ENCODE measurements around the gene MMP14.

Gene MMP14

DNA sequence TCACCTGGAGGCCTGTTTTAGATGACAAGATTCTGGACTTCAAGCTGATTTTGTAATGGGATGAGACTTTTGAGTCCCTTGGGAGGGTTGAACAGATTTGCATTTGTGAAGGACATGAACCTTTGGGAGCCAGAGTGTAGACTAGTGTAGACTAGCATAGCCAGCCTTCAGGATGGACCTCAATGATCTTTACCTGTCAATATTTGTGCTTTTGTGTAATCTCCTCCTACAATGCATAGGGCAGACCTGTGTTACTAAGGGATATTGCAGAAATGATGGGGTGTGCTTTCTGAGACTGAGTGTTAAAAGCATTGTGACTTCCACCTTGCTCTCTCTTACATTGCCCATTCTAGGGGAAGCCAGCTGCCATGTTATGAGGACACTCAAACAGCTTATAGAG lies 25.3 kb downstream of the MMP14 start:
- DNase-seq (ENCODE audit: low spot score), result no peak

DNA sequence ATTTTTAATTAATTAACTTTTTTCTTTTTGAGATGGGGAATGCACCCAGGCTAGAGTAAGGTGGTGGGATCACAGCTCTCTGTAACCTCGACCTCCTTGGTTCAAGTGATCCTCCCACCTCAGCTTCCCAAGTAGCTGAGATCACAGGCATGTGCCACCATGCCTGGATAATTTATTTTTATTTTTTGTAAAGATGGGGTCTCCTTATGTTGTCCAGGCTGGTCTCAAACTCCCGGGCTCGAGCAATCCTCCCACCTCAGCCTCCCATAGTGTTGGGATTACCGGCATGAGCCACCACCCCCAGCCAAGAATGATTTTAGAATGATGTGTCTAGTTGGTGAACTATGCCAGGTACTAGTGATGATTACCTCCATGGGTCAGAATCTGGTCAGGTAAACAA lies 28.6 kb downstream of the MMP14 start:
- DNase-seq (ENCODE audit: low spot score), result no peak

DNA sequence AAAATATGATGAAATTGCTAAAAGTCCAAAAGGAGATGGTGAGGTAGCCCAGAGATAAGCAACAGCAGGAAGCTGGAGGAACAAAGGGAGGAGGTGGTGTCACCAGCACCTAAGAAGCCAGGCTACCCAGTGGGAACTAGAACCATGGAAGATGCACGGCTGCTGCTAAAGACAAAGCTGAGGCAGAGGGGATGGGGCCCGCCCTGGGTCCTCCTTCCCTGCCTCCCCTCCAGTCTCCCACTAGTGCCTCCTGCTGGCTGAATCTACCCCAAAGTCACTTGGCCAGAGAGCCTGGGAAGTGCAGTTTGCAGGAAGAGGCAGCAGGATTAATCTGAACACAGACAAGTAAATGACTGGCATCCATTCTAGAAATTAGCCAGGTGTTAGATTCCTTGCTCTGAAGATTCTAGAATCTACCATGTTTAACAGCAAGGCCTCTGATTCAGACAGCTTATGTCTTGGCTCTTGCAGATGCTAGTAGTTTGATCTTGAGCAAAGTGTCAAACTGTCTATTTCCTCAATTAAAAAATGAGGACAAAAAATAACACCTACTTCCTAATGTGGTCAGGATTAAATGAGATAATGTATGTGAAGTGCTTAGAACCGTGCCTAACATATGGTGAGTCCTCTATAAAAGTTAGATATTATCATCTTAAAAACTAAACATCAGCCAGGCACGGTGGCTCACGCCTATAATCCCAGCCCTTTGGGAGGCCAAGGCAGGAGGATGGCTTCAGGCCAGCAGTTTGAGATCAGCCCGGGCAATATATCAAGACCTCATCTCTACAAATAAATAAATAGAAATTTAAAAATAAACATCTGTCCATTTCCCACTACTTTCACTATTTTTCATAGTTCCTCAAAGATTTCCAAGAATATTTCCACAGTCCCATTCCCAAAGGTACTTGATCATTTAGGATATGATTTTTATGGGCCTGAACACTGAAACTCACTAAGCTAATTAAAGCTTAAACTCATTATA lies 29.3 kb downstream of the MMP14 start:
- DNase-seq (ENCODE audit: low spot score), result no peak

DNA sequence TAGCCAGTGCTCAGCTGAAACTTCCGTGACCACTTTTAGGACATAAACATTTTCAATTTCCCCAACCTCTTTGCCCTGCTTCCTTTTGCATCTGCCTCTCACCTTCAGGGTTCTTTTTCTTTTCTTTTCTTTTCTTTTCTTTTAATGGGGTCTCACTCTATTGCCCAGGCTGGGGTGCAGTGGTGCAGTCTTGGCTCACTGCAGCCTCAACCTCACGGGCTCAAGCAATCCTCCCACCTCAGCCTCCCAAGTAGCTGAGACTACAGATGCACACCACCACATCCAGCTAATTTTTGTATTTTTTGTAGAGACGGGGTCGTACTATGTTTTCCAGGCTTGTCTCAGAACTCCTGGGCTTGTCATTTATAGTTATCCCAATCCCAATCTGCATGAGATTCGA lies 30.5 kb downstream of the MMP14 start:
- DNase-seq (ENCODE audit: low spot score), result no peak

DNA sequence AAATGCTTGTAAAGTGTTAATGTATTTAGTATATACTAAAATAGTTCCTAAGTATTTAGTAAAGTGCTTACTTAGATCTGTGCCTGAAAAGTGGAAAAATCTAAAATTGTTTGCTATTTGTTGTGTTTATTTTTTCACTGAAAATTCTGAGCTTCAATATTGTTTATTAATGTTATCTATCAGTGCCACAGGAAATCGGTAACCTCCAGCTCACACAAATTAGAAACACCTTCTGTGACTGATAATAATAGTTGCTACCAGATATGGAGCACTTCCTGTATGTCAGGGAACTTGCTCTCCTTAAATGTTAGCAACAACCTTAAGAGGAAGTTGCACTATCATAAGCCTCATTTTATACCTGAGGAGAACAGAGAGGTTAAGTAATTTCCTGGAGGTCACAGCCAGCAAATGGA lies 34.4 kb downstream of the MMP14 start:
- DNase-seq (ENCODE audit: low spot score), result no peak

DNA sequence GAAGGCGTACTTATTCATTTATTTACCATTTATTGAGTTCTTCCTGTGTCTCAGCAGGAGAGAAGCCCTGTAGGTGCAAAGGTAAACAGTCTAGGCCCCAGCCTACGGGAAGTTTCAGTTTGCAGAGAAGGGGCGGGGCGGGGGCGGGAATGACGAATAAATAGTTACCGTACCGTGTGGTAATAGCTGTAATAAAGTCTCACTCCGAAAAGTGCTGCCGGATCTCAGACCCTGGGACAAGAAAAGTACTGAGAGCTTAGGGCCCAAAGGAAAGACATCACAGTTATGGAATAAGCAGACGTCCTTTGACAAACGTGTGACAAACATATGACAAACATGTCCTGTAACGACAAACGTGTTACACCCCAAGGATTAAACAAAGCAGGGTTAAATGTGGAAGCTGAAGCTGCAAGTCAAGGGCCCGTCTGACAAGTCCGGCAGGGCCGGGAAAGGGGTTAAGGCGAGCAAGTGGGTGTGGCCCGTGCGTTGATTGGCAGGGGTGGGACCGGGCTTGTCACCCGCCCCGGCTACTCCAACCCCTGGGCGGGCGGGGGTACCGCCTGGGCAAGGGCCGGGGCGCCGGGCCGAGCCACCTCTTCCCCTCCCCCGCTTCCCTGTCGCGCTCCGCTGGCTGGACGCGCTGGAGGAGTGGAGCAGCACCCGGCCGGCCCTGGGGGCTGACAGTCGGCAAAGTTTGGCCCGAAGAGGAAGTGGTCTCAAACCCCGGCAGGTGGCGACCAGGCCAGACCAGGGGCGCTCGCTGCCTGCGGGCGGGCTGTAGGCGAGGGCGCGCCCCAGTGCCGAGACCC lies 35.0 kb downstream of the MMP14 start, which contains the start of gene LRP10:
Gene LRP10, plus strand, starts transcription at position 517 of the 809 bp plus-strand sequence. CDS start 564 bp downstream, outside the sequence.
- DNase-seq (ENCODE audit: low spot score), result peak; percentile 93

DNA sequence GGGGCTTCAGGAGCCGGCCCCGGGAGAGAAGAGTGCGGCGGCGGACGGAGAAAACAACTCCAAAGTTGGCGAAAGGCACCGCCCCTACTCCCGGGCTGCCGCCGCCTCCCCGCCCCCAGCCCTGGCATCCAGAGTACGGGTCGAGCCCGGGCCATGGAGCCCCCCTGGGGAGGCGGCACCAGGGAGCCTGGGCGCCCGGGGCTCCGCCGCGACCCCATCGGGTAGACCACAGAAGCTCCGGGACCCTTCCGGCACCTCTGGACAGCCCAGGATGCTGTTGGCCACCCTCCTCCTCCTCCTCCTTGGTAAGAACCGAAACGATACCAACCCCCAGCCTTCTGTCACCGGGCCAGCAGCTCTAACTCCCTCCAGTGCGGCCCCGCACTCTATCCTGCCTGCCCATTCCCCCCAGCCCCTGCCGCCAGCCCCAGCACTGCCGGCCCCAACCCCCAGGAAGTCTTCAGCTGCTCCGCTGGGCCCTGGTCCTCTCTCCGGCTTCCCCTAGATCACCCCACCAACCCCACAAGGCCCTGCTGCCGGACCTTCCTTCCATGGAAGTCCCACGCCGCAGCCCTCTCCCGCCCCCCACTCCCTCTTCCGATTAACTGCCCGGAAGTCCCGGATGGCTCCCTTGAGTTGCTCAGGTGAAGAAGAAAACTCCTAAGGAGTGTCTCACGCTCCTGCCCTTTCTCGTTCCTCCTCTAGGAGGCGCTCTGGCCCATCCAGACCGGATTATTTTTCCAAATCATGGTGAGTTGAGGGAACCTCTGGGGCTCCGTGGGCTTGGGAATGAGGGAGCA lies 35.8 kb downstream of the MMP14 start:
- peak; percentile 86 for DNase-seq (ENCODE audit: low spot score)

DNA sequence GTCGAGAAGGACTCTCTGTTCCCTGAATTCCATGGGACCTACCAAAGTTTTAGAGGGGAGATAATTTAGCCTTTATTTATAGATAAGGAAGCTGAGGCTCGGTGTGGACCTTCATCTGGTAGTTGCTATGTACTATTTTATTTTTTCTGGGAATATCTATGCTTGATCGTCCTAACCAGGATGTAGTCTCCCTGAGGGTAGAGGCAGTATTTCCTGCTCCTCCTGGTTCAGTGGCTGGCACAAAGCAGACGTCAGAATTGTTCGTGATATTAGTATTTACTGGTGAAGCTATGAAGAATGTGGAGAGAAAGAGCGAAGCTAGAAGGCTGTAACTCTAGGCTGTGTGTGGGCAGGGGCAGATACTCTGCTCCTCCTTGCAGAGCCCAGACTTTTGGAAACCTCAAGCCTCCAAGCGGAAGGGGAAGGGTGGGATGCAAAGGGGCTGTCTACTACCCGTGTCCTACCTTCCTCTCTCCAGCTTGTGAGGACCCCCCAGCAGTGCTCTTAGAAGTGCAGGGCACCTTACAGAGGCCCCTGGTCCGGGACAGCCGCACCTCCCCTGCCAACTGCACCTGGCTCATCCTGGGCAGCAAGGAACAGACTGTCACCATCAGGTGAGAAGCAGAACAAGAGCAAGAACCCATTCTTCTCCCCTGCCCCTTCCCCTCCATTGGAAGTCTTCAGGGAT lies 36.6 kb downstream of the MMP14 start:
- no peak for DNase-seq (ENCODE audit: low spot score)

DNA sequence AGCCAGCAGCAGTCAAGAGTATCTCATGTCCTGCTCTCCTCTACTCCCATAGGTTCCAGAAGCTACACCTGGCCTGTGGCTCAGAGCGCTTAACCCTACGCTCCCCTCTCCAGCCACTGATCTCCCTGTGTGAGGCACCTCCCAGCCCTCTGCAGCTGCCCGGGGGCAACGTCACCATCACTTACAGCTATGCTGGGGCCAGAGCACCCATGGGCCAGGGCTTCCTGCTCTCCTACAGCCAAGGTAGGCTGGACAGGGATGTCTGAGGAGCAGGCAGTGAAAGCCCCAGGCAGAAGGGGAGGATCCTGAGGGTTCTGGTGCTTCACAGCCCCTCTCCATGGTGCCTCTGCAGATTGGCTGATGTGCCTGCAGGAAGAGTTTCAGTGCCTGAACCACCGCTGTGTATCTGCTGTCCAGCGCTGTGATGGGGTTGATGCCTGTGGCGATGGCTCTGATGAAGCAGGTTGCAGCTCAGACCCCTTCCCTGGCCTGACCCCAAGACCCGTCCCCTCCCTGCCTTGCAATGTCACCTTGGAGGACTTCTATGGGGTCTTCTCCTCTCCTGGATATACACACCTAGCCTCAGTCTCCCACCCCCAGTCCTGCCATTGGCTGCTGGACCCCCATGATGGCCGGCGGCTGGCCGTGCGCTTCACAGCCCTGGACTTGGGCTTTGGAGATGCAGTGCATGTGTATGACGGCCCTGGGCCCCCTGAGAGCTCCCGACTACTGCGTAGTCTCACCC lies 38.8 kb downstream of the MMP14 start:
- DNase-seq (ENCODE audit: low spot score), result no peak

DNA sequence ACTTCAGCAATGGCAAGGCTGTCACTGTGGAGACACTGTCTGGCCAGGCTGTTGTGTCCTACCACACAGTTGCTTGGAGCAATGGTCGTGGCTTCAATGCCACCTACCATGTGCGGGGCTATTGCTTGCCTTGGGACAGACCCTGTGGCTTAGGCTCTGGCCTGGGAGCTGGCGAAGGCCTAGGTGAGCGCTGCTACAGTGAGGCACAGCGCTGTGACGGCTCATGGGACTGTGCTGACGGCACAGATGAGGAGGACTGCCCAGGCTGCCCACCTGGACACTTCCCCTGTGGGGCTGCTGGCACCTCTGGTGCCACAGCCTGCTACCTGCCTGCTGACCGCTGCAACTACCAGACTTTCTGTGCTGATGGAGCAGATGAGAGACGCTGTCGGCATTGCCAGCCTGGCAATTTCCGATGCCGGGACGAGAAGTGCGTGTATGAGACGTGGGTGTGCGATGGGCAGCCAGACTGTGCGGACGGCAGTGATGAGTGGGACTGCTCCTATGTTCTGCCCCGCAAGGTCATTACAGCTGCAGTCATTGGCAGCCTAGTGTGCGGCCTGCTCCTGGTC lies 39.4 kb downstream of the MMP14 start:
- DNase-seq (ENCODE audit: low spot score), result no peak

DNA sequence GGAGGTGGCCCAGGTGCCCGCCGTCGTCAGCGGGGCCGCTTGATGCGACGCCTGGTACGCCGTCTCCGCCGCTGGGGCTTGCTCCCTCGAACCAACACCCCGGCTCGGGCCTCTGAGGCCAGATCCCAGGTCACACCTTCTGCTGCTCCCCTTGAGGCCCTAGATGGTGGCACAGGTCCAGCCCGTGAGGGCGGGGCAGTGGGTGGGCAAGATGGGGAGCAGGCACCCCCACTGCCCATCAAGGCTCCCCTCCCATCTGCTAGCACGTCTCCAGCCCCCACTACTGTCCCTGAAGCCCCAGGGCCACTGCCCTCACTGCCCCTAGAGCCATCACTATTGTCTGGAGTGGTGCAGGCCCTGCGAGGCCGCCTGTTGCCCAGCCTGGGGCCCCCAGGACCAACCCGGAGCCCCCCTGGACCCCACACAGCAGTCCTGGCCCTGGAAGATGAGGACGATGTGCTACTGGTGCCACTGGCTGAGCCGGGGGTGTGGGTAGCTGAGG lies 40.7 kb downstream of the MMP14 start:
- no peak for DNase-seq (ENCODE audit: low spot score)

DNA sequence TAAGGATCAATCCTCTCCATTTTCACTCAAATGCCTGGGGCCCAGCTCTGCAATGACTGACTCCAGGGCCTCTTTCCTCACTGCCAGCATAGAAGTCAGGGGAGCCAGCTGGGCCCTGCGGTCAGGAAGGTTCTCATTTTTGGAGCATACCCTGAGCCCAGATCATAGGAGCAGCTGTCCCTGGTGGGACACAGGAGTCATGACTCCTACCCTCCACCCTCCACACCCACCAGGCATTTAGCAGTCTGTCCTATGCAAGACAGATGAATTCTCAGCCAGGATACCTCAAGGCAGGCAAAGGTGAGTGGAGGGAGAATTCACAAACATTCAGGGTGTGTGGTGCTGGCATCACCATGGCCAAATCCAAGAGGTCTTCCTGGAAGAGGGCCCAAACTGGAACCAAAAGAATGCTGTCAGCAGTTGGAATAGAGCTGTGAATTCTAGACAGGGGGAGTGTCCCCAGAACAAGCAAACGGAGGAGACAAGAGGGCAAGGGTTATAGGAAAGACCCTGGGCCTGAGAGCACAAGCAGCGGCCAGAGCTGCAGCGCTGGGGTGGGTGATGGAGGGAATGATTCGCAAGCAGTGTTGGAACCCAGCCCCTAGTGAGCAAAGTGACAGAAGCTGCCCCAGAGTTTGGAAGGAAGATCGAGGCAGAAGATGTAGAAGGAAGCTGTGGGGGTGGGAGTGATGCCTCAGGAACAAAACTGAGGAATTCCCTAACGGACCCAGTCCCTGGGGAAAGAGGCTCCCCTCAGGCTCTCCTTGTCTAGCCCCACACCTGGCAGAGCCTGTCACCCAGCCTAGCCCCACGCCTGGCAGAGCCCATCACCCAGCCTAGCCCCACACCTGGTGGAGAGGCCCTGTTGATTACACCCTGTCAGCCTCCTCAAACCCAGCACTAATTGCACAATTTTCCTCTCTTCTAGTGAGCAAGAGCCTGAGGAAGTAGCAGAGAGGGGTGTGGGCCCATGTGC lies 42.2 kb downstream of the MMP14 start:
- no peak for DNase-seq (ENCODE audit: low spot score)

DNA sequence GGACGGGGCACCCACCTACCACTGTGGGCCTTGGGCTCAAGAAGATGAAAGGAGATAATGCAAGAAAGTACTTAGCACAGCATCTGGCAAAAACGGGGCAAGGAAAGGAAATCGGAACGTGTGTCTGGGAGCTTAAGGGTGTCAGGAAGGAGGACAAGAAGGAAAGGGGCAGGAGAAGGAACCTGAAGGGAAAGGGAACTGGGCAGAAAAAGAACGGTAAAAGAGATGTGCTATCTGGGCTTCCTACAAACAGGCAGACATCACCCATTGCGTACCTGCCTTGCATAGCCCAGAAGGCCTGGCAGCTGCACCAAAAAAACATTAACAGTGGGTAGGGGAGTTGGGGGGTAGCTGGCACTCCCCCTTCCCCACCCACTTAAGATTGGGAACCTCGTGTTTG lies 45.7 kb downstream of the MMP14 start:
- no peak for DNase-seq (ENCODE audit: low spot score)

DNA sequence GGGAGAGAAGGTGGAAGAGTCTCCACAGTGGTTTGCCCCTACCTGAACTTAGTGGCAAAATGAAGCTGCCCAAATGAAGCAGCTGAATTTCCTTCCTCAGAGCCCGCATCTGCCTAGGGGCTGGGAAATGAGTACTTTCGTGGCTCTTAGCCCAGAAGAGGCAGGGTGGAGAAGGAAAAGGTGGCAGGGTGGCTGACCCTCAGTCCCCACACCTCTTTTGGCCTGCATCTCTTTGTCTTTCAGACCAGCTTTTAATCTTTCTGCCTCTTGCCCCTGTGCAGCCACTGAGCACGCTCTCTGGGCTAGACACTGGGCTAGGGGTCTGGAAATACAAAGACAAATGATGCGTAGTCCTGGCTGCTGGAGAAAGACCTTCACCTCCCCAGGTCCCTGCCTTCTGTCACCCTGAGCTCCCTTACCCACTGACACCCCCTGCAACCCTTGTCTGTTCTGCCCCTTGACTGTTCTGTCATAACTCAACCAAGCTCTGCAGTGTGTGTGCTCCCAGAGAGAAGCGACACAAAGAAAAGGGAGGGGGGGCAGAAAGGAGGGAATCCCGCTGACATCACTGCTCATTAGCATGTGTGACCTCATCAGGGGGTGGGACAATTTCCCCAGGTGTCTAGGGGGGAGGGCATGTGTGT lies 46.3 kb downstream of the MMP14 start:
- DNase-seq (ENCODE audit: low spot score), result no peak

DNA sequence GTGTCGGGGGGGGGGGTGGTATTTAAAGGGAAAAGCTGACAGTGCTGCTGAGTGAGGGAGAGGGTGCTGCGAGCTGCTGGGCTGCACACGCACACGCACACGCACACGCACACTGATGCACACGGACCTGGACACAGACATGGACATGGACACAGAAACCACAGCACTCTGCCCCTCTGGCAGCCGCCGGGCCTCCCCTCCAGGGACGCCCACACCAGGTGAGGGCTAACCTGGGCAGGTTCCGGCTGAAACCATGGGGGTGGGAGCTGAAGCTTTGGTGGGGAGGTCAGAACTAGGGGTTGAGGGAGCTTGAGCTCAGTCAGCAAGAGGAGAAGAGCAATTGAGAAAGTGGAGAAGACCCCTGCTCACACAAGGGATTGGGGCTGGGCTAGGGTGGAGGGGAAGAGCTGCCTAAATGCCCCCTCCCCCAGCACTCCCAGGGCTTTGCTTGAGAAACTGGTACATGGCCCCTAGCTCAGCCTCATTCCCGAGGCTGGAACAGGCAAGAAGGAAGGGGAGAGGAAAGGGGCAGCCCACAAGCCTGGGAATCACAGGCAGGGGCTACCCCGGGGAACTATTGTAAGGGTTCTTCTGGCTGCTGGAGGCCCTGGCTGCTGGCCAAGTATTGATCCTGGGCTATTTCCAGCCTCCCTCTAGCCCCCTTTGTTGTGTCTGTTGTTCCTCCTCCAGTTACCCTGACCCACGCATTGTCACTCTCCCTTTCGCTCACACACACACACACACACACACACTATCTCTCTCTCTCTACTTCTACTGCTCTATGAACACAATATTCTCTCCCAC lies 47.0 kb downstream of the MMP14 start, which contains the start of gene REM2:
Gene REM2, plus strand, starts transcription at position 50 of the 804 bp plus-strand sequence. Its CDS starts 66 bp downstream, at position 116.
- no peak for DNase-seq (ENCODE audit: low spot score)

DNA sequence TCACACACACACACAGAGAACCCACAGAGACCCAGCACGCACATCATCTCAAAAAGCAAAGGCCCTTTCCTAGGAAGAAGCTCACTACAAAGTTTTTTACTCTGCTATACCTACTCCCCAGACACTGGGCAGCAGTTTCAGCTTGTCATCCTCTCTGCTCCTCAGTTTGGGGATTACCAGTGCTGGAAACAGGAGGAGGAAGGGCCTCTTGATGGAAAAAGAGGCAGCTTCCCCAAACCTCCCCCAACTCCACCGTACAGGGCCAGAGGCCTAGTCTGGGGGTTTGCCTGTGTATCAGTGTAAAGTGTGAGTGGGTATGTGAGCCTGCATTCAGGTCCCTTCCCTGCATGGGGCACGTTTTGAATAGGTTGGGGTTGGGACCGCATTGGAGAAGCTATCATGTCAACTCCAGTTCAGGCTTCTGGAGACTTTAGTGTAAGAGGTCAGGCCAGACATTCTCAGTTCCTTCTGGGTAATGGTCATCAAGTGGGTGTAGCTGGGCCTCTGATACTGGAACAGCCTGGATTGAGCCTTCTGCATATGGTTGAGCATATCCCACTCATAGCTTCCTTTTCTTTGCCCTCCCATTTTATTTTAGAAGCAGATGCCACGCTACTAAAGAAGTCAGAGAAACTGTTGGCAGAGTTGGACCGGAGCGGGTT lies 47.8 kb downstream of the MMP14 start:
- DNase-seq (ENCODE audit: low spot score), result no peak
